HEK293 (cell line): ENCODE results near the gene FGFR2.
A peak's percentile ranks its signal among the peaks of the same experiment; 100 is the strongest.

Source experiments
- BCL11B ChIP-seq: fragments of 450-650 bp; formaldehyde crosslinking; IDR thresholded peaks from 2 replicates; pipeline ENCODE4 v1.5.1; 2016; ENCODE audit warnings: low read depth, missing biosample characterization, missing genetic modification characterization
- BCL6B ChIP-seq: fragments of 450-650 bp; formaldehyde crosslinking; IDR thresholded peaks from 2 replicates; pipeline ENCODE4 v1.5.1; 2017; ENCODE audit warnings: missing biosample characterization, missing genetic modification characterization
- GLI2 ChIP-seq: fragments of 450-650 bp; formaldehyde crosslinking; IDR thresholded peaks from 2 replicates; pipeline ENCODE4; 2017; ENCODE audit warnings: missing biosample characterization, missing genetic modification characterization, low read depth, borderline replicate concordance
- GLIS2 ChIP-seq: fragments of 450-650 bp; formaldehyde crosslinking; IDR thresholded peaks from 2 replicates; pipeline ENCODE4 v1.5.1; 2016; ENCODE audit warnings: missing biosample characterization, missing genetic modification characterization
- KLF1 ChIP-seq: fragments of 450-650 bp; formaldehyde crosslinking; IDR thresholded peaks from 2 replicates; pipeline ENCODE4 v1.5.1; 2016; ENCODE audit warnings: missing biosample characterization, missing genetic modification characterization
- KLF9 ChIP-seq: fragments of 450-650 bp; formaldehyde crosslinking; IDR thresholded peaks from 2 replicates; pipeline ENCODE4 v1.5.1; 2016; ENCODE audit warnings: missing biosample characterization, missing genetic modification characterization, low read depth
- RBAK ChIP-seq: fragments of 450-650 bp; formaldehyde crosslinking; IDR thresholded peaks from 2 replicates; pipeline ENCODE4 v1.5.1; 2016; ENCODE audit warnings: missing biosample characterization, missing genetic modification characterization
- TRIM28 ChIP-seq: IDR thresholded peaks from 2 replicates; pipeline ENCODE4 v1.6.1; 2011; ENCODE audit warnings: low read length, control low read depth, borderline replicate concordance
- WT1 ChIP-seq: fragments of 450-650 bp; formaldehyde crosslinking; IDR thresholded peaks from 2 replicates; pipeline ENCODE4 v1.5.1; 2016; ENCODE audit warnings: missing biosample characterization, missing genetic modification characterization
- ZBTB11 ChIP-seq: fragments of 450-650 bp; formaldehyde crosslinking; conservative IDR thresholded peaks from 2 replicates; pipeline ENCODE4 v1.5.1; 2016; ENCODE audit warnings: low read depth, missing biosample characterization, missing genetic modification characterization
- ZBTB17 ChIP-seq: fragments of 450-650 bp; formaldehyde crosslinking; IDR thresholded peaks from 2 replicates; pipeline ENCODE4 v1.5.1; 2016; ENCODE audit warnings: missing biosample characterization, missing genetic modification characterization
- ZBTB48 ChIP-seq: fragments of 450-650 bp; formaldehyde crosslinking; IDR thresholded peaks from 2 replicates; pipeline ENCODE4 v1.5.1; 2016; ENCODE audit warnings: missing biosample characterization, missing genetic modification characterization
- ZBTB6 ChIP-seq: fragments of 450-650 bp; formaldehyde crosslinking; IDR thresholded peaks from 2 replicates; pipeline ENCODE4 v1.5.1; 2017; ENCODE audit warnings: missing biosample characterization, missing genetic modification characterization
- ZEB2 ChIP-seq: fragments of 450-650 bp; formaldehyde crosslinking; IDR thresholded peaks from 2 replicates; pipeline ENCODE4 v1.5.1; 2016; ENCODE audit warnings: missing biosample characterization, missing genetic modification characterization
- ZFHX2 ChIP-seq: fragments of 450-650 bp; formaldehyde crosslinking; conservative IDR thresholded peaks from 2 replicates; pipeline ENCODE4 v1.5.1; 2016; ENCODE audit warnings: missing biosample characterization, missing genetic modification characterization
- ZNF157 ChIP-seq: fragments of 450-650 bp; formaldehyde crosslinking; IDR thresholded peaks from 2 replicates; pipeline ENCODE4 v1.5.1; 2016; ENCODE audit warnings: missing biosample characterization, missing genetic modification characterization
- ZNF16 ChIP-seq: fragments of 450-650 bp; formaldehyde crosslinking; IDR thresholded peaks from 2 replicates; pipeline ENCODE4 v1.5.1; 2016; ENCODE audit warnings: low read depth, missing biosample characterization, missing genetic modification characterization
- ZNF174 ChIP-seq: fragments of 450-650 bp; formaldehyde crosslinking; IDR thresholded peaks from 2 replicates; pipeline ENCODE4 v1.5.0; 2017; ENCODE audit warnings: missing biosample characterization, mild to moderate bottlenecking, missing genetic modification characterization
- ZNF24 ChIP-seq: fragments of 450-650 bp; formaldehyde crosslinking; IDR thresholded peaks from 2 replicates; pipeline ENCODE4 v1.5.1; 2016; ENCODE audit warnings: missing biosample characterization, missing genetic modification characterization
- ZNF26 ChIP-seq: fragments of 450-650 bp; formaldehyde crosslinking; IDR thresholded peaks from 2 replicates; pipeline ENCODE4 v1.5.1; 2016; ENCODE audit warnings: missing biosample characterization, missing genetic modification characterization
- ZNF335 ChIP-seq: fragments of 450-650 bp; formaldehyde crosslinking; conservative IDR thresholded peaks from 2 replicates; pipeline ENCODE4 v1.5.1; 2016; ENCODE audit warnings: missing biosample characterization, missing genetic modification characterization
- ZNF354C ChIP-seq: fragments of 450-650 bp; formaldehyde crosslinking; IDR thresholded peaks from 2 replicates; pipeline ENCODE4 v1.5.1; 2016; ENCODE audit warnings: missing biosample characterization, missing genetic modification characterization, low read depth, borderline replicate concordance
- ZNF366 ChIP-seq: fragments of 450-650 bp; formaldehyde crosslinking; conservative IDR thresholded peaks from 2 replicates; pipeline ENCODE4 v1.5.1; 2016; ENCODE audit warnings: missing biosample characterization, missing genetic modification characterization
- ZNF510 ChIP-seq: fragments of 450-650 bp; formaldehyde crosslinking; IDR thresholded peaks from 2 replicates; pipeline ENCODE4 v1.5.1; 2018; ENCODE audit warnings: mild to moderate bottlenecking, missing genetic modification characterization, missing biosample characterization; ENCODE audit not compliant: insufficient replicate concordance
- ZNF555 ChIP-seq: fragments of 450-650 bp; formaldehyde crosslinking; conservative IDR thresholded peaks from 2 replicates; pipeline ENCODE4 v1.5.1; 2017; ENCODE audit warnings: missing biosample characterization, mild to moderate bottlenecking, missing genetic modification characterization, inconsistent platforms
- ZNF585B ChIP-seq: fragments of 450-650 bp; formaldehyde crosslinking; IDR thresholded peaks from 2 replicates; pipeline ENCODE4 v1.5.1; 2016; ENCODE audit warnings: missing biosample characterization, missing genetic modification characterization
- ZNF600 ChIP-seq: fragments of 450-650 bp; formaldehyde crosslinking; IDR thresholded peaks from 2 replicates; pipeline ENCODE4 v1.5.1; 2016; ENCODE audit warnings: missing biosample characterization, missing genetic modification characterization
- ZNF677 ChIP-seq: fragments of 450-650 bp; IDR thresholded peaks from 2 replicates; pipeline ENCODE4 v1.5.0; 2018; ENCODE audit warnings: missing biosample characterization, mild to moderate bottlenecking, missing genetic modification characterization, moderate library complexity
- ZNF692 ChIP-seq: fragments of 450-650 bp; formaldehyde crosslinking; IDR thresholded peaks from 2 replicates; pipeline ENCODE4 v1.5.1; 2016; ENCODE audit warnings: missing biosample characterization, missing genetic modification characterization
- ZNF830 ChIP-seq: fragments of 450-650 bp; IDR thresholded peaks from 2 replicates; pipeline ENCODE4 v1.5.0; 2018; ENCODE audit warnings: missing biosample characterization, missing genetic modification characterization, low read depth, mild to moderate bottlenecking, moderate library complexity

The FGFR2 gene

GRCh38 chr10:121598263-121599249, at the start of gene FGFR2 (continued):
- TF ChIP-seq ZBTB48, result peak; percentile 36; the same call in 1 of the 2 replicates
- TF ChIP-seq WT1, result no peak
- TF ChIP-seq ZNF174 (tag by site-specific recombination), result no peak
- TF ChIP-seq ZBTB11, result no peak
- TF ChIP-seq ZNF16 (tag by site-specific recombination), result no peak
- TF ChIP-seq BCL11B (tag by site-specific recombination), result no peak
- no peak for TF ChIP-seq ZNF24 (tag by site-specific recombination)
- TF ChIP-seq ZNF157 (tag by site-specific recombination), result no peak
- peak; percentile 26; the same call in 1 of the 2 replicates for TF ChIP-seq ZNF335 (tag by site-specific recombination)
- peak; percentile 37; the same call in 1 of the 2 replicates for TF ChIP-seq ZBTB17
- peak; percentile 85 for TF ChIP-seq ZNF510
- no peak; the same call in 1 of the 2 replicates for TF ChIP-seq ZFHX2
- 0 out of 2 replicates have a peak, but pooled peaks have one; percentile 13 for TF ChIP-seq GLIS2
- no peak for TF ChIP-seq RBAK (tag by site-specific recombination)
- no peak for TF ChIP-seq ZNF830 (tag by site-specific recombination)
- TF ChIP-seq ZNF555 (tag by site-specific recombination), result no peak
- TF ChIP-seq ZNF600, result no peak
- TF ChIP-seq ZNF366 (tag by site-specific recombination), result no peak
- TF ChIP-seq ZNF585B (tag by site-specific recombination), result no peak
- no peak for TF ChIP-seq ZNF354C (tag by site-specific recombination)
- no peak for TF ChIP-seq ZNF26 (tag by site-specific recombination)
- TF ChIP-seq ZEB2 (tag by site-specific recombination), result peak; percentile 57; the same call in 1 of the 2 replicates
- no peak; the same call in 1 of the 2 replicates for TF ChIP-seq ZBTB6 (tag by site-specific recombination)
- TF ChIP-seq KLF1 (tag by site-specific recombination), result no peak
- TF ChIP-seq BCL6B, result no peak
- TF ChIP-seq KLF9 (tag by site-specific recombination), result no peak
- TF ChIP-seq ZNF692 (tag by site-specific recombination), result 0 out of 2 replicates have a peak, but pooled peaks have one; percentile 25
- no peak for TF ChIP-seq ZNF677 (tag by site-specific recombination)
- no peak for TF ChIP-seq TRIM28
- no peak for TF ChIP-seq GLI2
